NCI-H524 (cell line): ENCODE measurements around the gene WDR18.

Experiments used
- DNase-seq, 2 experiments: peaks; one replicate each; lab custom pipeline; 2025; lab: John Stamatoyannopoulos, UW

WDR18 gene

DNA sequence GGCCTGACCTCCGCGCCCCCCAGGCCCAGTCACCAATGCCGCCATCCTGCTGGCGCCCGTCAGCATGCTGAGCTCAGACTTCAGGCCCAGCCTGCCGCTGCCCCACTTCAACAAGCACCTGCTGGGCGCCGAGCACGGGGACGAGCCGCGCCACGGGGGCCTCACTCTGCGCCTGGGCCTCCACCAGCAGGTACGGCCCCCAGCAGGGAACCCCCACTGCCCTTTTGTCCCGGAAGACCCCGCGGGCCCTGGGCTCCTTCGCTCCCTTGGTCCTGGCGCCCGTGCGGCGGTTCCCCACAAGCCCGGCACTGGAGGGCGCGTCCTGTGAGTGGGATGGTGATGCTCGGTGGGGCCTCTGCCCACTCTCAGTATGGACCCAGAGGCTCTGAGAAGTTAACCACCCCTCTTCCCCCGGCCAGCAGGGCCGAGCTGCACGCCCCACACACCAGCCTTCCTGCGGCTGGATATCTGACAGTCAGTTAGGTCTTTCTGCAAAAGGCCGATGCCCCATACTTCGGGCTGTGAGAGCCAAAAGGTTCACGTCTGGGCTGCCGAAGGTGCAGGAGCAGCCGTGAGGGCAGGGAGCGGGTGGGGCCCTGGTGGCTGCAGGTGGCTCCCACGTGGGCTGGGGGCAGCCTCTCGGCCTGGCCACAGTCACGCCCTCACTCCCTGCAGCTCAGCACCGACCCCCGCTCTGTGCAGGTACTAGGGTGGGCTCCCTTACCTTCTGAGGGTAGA, 8.0 kb downstream of the WDR18 start:
- DNase-seq: no peak

DNA sequence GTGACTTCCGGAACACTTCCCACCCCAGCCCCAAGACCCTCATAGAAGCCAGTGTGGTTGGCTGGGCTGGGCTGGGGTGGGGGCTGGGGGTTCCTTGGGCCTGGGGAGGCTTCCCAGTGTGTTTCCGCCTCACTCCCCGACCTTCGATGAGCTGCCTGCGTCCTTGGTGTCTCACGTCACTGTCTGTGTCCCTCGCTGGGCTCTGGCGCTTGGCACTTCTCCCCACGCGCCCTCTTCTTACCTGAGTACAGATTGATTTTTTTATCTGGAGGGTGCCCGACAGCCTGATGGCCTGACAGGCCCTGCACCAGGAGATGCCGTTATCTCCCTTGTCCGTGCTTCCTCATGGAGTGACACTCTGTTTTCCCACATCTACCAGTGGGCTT, 8.5 kb downstream of the WDR18 start:
- no peak for DNase-seq

DNA sequence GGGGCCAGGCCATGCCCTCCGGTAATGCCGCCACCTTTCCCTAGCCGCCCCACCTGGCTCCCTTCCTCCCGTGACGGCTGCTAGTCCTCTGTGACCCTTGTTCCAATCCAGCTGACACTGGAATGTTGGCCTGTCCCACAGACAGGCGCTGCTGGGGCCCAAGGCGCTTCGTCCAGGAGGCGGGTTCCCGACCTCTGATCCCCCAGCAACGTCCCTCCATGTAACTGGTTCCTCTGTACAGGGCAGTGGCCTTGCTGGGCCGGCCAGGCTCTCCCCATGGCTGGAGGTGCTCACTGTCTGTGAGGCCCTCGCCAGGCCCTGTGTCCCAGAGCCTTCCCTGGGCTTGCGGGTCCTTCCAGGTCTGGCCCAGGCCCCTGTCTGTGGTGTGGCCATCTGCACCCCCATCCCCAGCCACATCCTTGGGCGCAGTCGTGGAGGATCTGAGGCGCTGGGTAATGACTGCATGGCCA, 9.3 kb downstream of the WDR18 start:
- DNase-seq: no peak

DNA sequence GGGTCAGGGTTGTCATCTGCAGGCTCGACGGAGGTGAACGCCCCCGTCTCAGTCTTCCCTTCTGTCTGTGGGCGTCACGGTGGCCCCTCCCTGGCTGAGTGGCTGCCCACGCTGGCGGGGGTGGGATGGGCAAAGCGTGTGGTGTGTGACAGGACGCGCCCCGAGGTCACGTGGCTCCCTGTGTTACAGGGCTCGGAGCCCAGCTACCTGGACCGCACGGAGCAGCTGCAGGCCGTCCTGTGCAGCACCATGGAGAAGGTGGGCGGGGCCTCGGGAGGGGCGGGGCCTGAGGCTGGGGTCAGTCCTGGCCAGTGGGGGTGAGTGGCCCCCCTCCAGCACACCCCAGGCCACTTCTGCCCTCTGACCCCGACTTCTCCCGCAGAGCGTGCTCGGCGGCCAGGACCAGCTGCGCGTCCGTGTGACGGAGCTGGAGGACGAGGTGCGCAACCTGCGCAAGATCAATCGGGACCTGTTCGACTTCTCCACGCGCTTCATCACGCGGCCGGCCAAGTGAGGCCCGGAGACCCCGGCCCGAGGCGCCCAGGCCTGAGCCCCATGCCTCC, 9.8 kb downstream of the WDR18 start:
- no peak for DNase-seq

DNA sequence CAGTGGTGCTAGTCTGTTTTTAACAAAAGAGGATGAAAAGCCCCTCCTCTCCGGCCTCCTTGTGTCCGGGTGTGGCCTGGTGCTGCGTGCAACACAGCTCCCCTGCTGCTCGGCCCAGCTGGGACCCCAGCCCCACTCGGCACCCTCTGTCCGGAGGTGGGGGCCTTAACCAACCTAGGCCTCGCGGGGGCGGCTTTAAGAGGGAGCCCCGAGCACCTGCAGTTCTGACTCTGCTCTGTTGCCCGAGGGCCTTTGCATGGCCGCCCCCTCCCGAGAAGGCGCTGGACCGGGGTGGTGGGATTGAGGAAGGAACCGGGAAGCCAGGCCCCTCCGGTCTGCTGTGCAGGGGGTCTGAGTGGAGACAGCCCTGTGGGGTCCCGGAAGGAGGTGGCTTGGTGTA, 10.4 kb downstream of the WDR18 start:
- no peak for DNase-seq

GRCh38 chr19:995051-995827, 11.1 kb downstream of the WDR18 start:
- DNase-seq: peak in 1 of 2 experiments; percentile 21

DNA sequence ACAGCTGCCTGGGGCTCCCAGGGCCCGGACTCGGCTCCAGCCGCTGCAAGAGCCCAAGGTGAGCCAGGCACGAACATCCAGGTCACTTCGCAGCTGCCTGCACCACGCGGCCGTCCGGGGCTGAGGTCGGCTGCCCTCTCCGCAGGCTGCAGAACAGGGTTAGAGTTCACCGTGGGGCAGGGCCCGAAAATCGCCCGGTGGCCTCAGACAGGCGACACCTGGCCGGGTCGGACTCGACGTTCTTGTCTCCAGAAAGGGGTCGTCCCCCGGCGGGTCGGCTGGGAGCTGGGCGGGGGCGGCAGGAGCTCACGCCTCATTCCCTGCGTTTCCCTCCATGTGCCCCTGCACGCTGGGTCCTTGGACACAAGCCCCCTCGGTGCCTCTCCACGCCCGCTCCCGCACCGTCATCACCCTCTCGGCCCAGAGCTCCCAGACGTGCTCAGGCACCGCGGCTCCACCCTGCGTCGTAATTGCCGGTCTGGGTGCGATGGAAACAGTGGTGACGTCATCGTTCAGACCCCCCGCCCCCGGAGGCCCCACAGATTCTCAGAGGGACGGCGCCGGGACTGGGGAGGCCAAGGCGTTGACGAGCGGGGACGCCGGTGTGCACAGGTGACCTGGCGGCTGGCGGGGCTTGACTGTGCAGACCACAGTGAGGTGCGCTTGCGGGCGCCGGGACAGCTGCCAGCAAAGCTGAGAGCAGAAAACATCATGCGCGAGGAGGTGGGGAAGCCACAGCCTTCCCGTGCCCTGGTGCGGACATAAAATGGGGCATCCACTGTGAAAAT, 12.1 kb downstream of the WDR18 start:
- peak in 1 of 2 experiments; percentile 36 for DNase-seq

DNA sequence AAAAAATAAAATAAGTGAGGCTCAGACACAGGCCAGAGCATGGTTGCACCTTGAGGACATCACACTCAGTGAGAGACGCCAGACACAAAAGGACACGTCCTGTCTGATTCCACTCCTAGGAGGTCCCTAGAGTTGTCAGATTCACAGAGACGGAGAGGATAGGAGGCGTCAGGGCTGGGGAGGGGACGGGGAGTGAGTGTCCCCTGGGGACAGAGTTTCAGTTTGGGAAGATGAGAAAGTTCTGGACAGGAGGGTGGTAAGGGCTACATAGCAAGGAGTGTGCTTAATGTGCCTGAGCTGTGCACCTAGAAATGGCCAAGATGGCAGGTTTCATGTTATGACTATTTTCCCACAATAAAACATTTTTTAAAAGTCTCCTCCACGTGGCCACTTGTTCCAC, 13.9 kb downstream of the WDR18 start:
- no peak for DNase-seq

- DNase-seq: no peak
Observed at GRCh38 chr19:999379-999719, 15.2 kb downstream of the WDR18 start.

DNA sequence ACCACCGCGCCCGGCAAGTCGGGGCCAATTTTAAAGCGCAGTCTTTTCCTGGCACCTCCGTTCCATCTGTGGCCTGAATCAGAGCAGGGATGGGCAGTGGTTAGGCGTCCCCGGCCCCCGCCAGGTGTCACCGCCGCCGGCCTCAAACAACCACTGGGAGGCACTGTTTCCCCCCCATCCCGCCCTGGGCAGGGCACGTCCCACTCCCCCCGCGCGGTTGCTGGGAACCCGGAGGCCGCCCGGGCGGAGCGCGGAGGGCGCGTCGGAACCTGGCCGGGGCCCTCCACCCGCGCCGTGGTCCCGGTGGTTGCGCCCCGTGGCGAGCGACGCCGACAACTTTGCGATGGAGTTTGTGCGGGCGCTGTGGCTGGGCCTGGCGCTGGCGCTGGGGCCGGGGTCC, 15.9 kb downstream of the WDR18 start, which contains the start of gene GRIN3B:
Gene GRIN3B, plus strand, starts transcription at position 325 of the 400 bp plus-strand sequence. Its CDS starts 19 bp downstream, at position 344.
- DNase-seq: peak in 1 of 2 experiments; percentile 48

- no peak for DNase-seq
Observed at GRCh38 chr19:1000591-1001537, 16.7 kb downstream of the WDR18 start.

DNA sequence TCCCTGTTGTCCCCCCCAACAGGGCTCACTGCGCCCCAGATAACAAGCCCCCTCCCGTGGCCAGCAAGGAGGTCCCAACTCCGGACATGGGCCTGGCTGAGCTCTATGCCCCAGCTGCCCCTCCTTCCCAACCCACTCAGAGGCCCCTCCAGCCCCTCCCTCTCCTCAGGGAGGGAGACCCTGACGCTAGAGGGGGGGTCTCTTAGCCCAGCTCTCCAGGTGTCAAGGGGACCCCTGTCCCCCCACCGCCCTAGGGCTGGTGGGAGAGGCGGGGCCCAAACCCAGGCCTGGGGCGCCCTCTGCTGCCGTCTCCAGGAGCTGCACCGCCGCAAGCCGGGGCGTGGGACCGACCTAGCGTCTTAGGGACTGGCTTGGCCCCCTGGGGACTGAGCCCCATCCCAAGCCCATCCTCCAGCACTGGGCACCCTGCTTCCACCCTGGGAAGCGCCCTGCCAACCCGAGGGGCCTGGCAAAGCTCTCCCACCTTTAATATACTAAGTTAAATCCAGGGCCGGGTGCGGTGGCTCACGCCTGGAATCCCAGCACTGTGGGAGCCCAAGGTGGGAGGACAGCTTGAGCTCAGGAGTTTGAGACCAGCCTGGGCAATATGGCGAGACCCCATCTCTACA, 17.5 kb downstream of the WDR18 start:
- DNase-seq: peak; percentile 17 to 53

DNA sequence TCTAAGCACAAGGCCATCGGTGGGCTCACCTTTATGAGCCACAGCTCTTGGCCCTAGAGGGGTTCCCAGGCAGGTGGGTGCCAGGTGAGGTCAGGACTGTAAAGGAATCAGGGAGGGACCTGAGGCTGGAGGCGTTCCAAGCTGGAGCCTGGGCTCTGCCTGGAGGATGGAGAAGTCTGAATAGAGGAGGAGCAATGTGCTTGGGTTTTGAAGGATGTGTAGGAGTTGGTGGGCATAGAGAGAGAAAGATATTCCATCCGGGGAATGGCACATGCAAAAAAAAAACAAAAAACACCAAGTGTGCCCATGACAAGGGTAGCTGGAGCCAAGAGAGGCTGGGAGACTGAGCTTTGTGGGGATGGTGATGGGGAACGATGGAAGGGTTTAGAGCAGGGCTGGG, 18.5 kb downstream of the WDR18 start:
- no peak for DNase-seq

- DNase-seq: no peak
Observed at GRCh38 chr19:1003283-1003682, 19.1 kb downstream of the WDR18 start.

- DNase-seq: no peak
Observed at GRCh38 chr19:1004204-1004802, 20.2 kb downstream of the WDR18 start.

DNA sequence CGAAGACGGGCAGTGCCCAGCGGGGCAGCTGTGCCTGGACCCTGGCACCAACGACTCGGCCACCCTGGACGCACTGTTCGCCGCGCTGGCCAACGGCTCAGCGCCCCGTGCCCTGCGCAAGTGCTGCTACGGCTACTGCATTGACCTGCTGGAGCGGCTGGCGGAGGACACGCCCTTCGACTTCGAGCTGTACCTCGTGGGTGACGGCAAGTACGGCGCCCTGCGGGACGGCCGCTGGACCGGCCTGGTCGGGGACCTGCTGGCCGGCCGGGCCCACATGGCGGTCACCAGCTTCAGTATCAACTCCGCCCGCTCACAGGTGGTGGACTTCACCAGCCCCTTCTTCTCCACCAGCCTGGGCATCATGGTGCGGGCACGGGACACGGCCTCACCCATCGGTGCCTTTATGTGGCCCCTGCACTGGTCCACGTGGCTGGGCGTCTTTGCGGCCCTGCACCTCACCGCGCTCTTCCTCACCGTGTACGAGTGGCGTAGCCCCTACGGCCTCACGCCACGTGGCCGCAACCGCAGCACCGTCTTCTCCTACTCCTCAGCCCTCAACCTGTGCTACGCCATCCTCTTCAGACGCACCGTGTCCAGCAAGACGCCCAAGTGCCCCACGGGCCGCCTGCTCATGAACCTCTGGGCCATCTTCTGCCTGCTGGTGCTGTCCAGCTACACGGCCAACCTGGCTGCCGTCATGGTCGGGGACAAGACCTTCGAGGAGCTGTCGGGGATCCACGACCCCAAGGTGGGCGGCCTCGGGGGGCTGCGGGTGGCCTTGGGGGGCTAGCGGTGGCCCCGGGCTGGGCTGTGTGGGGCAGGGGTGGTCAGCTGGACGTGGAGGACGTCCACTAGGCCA, 20.9 kb downstream of the WDR18 start:
- no peak for DNase-seq

- no peak for DNase-seq
Observed at GRCh38 chr19:1006711-1007398, 22.7 kb downstream of the WDR18 start.

DNA sequence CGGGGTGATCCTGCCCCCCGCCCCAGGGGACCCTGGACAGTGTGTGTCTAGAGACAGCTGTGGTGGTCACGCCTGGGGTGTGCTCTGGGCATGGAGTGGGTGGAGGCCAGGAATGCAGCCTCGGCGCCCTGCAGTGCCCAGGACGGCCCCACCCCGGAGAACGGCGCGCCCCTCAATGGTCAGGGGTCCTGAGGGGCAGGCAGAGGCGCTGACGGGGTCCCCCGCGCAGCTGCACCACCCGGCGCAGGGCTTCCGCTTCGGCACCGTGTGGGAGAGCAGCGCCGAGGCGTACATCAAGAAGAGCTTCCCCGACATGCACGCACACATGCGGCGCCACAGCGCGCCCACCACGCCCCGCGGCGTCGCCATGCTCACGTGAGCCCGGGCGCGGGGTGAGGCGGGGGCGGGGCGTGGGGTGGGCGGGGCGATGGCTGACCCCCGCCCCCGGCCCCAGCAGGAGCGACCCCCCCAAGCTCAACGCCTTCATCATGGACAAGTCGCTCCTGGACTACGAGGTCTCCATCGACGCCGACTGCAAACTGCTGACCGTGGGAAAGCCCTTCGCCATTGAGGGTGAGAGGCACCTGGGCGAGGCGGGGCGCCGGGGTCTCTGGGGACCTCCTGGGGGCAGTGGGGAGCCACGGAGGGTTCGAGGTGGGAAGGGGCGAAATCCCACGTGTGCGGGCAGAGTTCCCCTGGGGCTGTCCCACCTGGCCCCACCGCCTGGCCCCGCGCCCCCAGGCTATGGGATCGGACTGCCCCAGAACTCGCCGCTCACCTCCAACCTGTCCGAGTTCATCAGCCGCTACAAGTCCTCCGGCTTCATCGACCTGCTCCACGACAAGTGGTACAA, 23.5 kb downstream of the WDR18 start:
- DNase-seq: no peak
